Heart left ventricle (tissue), 13 donors: ENCODE measurements around the gene NBAS.

Source experiments
- POLR2A ChIP-seq, 2 donors: fragments of 450-650 bp; IDR thresholded peaks; one replicate each; pipeline ENCODE4 v1.6.1; 2017; ENCODE audit warnings: antibody characterized with exemption in 2 of 2, mild to moderate bottlenecking in 2 of 2, moderate library complexity in 2 of 2
- TF ChIP-seq, protein P1 (sequence below), 12 donors: fragments of 200-600 bp; sonication (generic) in 4 of 12; IDR thresholded peaks; one replicate each; pipeline versions ENCODE4 v1.5.0 to v1.8.0; 2018 to 2022; ENCODE audit warnings: antibody characterized with exemption in 12 of 12, mild to moderate bottlenecking in 5 of 12
- donor health status: ischemic (EF 13 %, LVEDD 7.1; RV severe dilation, severe dysfunction).
- donor health status: DM: no; HTN: yes; CAD: no.
- donor health status: DM: no; HTN: no; CAD: no.
- donor health status: ischemic (EF 25% LVEDD 6.9; RV normal size, moderate dysfunction).
- donor health status: ischemic (EF 25% LVEDD 5.7; RV mildly dilated, moderate dysfunction).
- donor health status: ischemic (EF 35%, LVEDD 5.7; RV mildly dilated, moderate dysfunction).
- donor health status: nonischemic (EF 11% LVEDD 7.7; RV severe dilation, severe dysfunction).
- donor health status: DM: yes; HTN: yes; CAD: no.
- donor health status: PGD.
- donor health status: ischemic (EF 29% LVEDD 5.4; RV normal size, mild dysfunction).
- donor health status: nonischemic (EF 23%, LVEDD 6.1; RV moderate dilation, normal function).

DNA sequence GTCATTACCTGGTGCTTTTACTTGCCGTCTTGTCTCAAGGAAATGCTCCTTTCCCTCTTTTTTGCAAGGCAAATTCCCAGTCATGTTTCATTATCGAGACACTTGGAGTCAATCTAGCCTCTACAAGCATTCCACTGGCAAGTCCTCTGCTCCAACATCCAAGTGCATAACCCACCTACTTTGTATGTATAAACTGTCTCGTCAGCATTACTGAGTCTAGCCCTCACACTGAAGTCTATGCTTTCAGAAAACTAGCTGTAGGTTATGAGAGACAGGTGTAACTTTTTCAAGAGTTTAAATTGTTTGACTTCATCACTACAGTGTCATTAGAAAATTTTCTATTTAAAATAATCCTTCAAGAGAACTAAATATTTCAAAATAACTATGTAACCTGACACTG, 319.2 kb downstream of the NBAS start:
- TF ChIP-seq, protein P1, sequence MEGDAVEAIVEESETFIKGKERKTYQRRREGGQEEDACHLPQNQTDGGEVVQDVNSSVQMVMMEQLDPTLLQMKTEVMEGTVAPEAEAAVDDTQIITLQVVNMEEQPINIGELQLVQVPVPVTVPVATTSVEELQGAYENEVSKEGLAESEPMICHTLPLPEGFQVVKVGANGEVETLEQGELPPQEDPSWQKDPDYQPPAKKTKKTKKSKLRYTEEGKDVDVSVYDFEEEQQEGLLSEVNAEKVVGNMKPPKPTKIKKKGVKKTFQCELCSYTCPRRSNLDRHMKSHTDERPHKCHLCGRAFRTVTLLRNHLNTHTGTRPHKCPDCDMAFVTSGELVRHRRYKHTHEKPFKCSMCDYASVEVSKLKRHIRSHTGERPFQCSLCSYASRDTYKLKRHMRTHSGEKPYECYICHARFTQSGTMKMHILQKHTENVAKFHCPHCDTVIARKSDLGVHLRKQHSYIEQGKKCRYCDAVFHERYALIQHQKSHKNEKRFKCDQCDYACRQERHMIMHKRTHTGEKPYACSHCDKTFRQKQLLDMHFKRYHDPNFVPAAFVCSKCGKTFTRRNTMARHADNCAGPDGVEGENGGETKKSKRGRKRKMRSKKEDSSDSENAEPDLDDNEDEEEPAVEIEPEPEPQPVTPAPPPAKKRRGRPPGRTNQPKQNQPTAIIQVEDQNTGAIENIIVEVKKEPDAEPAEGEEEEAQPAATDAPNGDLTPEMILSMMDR (IDR thresholded peaks at IDR 0.05) = no peak
- no peak for TF ChIP-seq POLR2A (IDR thresholded peaks at IDR 0.05)
